ENCODE data around the gene CRIP1. TPM values are rescaled to one million over a fixed set of nuclear protein-coding genes. Genes with fewer than 3 reads are reported as not detected.

Gene CRIP1
- total RNA-seq, 1 donor from 2014 or later, result 29.5 TPM

- no peak overlapping the region for H3K27ac Mint-ChIP-seq (ENCODE audit: unreplicated experiment)
- DNase-seq (ENCODE audit: low read depth), result no peak
- Histone ChIP-seq H2AFZ (ENCODE audit: low read depth, low read length) (no peak overlapping the region), H3K27me3 (ENCODE audit: insufficient read depth, low read length) (no peaks in the 10 kb centered on the region), H3K4me2 (ENCODE audit: low read length) (no peak overlapping the region), H3K9me3 (ENCODE audit: insufficient read depth, low read depth, low read length) (no peaks in the 10 kb centered on the region), H3K4me3 (ENCODE audit: insufficient read depth, low read depth, low read length) (no peak overlapping the region), H3K9ac (ENCODE audit: low read length) (no peak overlapping the region), H3K4me1 (ENCODE audit: insufficient read depth, low read length) (peaks cover 19% of the 10 kb centered on the region), H4K20me1 (ENCODE audit: insufficient read depth, low read length) (peaks cover 46% of the 10 kb centered on the region), H3K27ac (ENCODE audit: low read depth, low read length) (no peak overlapping the region), H3K79me2 (ENCODE audit: insufficient read depth, low read length) (no peaks in the 10 kb centered on the region), H3K36me3 (ENCODE audit: insufficient read depth, low read length) (no peaks in the 10 kb centered on the region)
- H3K27me3 Mint-ChIP-seq (ENCODE audit: low read depth, unreplicated experiment), result no peaks in the 10 kb centered on the region
- H3K4me1 Mint-ChIP-seq (ENCODE audit: low read depth, unreplicated experiment), result peaks cover 4% of the 10 kb centered on the region
- H3K9me3 Mint-ChIP-seq (ENCODE audit: unreplicated experiment), result no peaks in the 10 kb centered on the region
- no peak for TF ChIP-seq EZH2 (IDR thresholded peaks at IDR 0.05; ENCODE audit: insufficient read depth, low read length)
- TF ChIP-seq, protein P1, sequence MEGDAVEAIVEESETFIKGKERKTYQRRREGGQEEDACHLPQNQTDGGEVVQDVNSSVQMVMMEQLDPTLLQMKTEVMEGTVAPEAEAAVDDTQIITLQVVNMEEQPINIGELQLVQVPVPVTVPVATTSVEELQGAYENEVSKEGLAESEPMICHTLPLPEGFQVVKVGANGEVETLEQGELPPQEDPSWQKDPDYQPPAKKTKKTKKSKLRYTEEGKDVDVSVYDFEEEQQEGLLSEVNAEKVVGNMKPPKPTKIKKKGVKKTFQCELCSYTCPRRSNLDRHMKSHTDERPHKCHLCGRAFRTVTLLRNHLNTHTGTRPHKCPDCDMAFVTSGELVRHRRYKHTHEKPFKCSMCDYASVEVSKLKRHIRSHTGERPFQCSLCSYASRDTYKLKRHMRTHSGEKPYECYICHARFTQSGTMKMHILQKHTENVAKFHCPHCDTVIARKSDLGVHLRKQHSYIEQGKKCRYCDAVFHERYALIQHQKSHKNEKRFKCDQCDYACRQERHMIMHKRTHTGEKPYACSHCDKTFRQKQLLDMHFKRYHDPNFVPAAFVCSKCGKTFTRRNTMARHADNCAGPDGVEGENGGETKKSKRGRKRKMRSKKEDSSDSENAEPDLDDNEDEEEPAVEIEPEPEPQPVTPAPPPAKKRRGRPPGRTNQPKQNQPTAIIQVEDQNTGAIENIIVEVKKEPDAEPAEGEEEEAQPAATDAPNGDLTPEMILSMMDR (IDR thresholded peaks at IDR 0.05; ENCODE audit: insufficient read depth, low read depth, low read length), result no peak
- no peak for FAIRE-seq
- H3K36me3 Mint-ChIP-seq (ENCODE audit: low read depth, unreplicated experiment), result no peaks in the 10 kb centered on the region
- no peak overlapping the region for H3K4me3 Mint-ChIP-seq (ENCODE audit: unreplicated experiment)
These were observed 17.0 kb upstream of the CRIP1 start for GRCh38 chr14:105469456-105470349.

DNA sequence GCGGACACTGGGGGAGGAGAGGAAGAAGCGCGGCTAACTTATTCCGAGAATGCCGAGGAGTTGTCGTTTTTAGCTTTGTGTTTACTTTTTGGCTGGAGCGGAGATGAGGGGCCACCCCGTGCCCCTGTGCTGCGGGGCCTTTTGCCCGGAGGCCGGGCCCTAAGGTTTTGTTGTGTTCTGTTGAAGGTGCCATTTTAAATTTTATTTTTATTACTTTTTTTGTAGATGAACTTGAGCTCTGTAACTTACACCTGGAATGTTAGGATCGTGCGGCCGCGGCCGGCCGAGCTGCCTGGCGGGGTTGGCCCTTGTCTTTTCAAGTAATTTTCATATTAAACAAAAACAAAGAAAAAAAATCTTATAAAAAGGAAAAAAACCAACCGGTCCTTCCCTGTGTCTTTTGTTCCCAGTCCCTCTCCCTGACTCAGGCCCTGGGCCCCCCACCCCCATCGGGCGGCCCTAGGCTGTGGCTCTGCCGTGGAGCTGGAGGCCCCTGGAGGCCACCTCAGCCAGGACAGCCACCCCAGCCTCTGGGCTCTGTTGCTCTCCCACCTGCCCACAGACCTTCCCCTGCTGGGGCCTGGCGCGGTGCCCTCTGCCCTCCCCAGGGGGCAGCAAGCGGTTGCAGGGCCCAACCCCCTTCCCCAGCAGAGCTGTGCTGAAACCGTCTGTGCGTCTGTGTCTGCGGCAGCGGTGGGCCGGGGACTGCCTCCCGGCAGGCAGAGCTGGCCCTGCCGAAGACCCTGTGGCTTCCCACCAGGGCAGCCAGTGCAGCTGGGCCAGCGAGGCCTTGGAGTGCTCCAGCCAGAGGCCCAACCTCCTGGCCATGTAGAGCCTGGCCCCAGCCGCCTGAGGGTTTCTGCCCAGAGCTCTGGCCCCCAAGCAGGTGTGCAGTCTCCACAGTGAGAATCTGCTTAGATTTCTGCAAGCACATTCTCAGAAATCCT, 16.1 kb upstream of the CRIP1 start:
- H3K4me1 ChIP-seq (ENCODE audit: insufficient read depth, low read length), result peaks cover 16% of the 10 kb centered on the region
- TF ChIP-seq, protein P1 (IDR thresholded peaks at IDR 0.05; ENCODE audit: insufficient read depth, low read depth, low read length), result no peak
- no peak for TF ChIP-seq EZH2 (IDR thresholded peaks at IDR 0.05; ENCODE audit: insufficient read depth, low read length)
- H2AFZ ChIP-seq (ENCODE audit: low read depth, low read length), result no peak overlapping the region
- no peak overlapping the region for H3K9ac ChIP-seq (ENCODE audit: low read length)
- Mint-ChIP-seq H3K4me1 (ENCODE audit: low read depth, unreplicated experiment) (peaks cover 3% of the 10 kb centered on the region), H3K9me3 (ENCODE audit: unreplicated experiment) (no peaks in the 10 kb centered on the region), H3K4me3 (ENCODE audit: unreplicated experiment) (no peak overlapping the region), H3K36me3 (ENCODE audit: low read depth, unreplicated experiment) (no peaks in the 10 kb centered on the region), H3K27ac (ENCODE audit: unreplicated experiment) (no peak overlapping the region), H3K27me3 (ENCODE audit: low read depth, unreplicated experiment) (no peaks in the 10 kb centered on the region)
- no peak overlapping the region for H3K4me3 ChIP-seq (ENCODE audit: insufficient read depth, low read depth, low read length)
- H3K27me3 ChIP-seq (ENCODE audit: insufficient read depth, low read length), result no peaks in the 10 kb centered on the region
- no peak for FAIRE-seq
- no peaks in the 10 kb centered on the region for H3K36me3 ChIP-seq (ENCODE audit: insufficient read depth, low read length)
- no peak for DNase-seq (ENCODE audit: low read depth)
- H3K79me2 ChIP-seq (ENCODE audit: insufficient read depth, low read length), result peaks cover 6% of the 10 kb centered on the region
- H3K27ac ChIP-seq (ENCODE audit: low read depth, low read length), result no peak overlapping the region
- H3K4me2 ChIP-seq (ENCODE audit: low read length), result no peak overlapping the region
- no peaks in the 10 kb centered on the region for H3K9me3 ChIP-seq (ENCODE audit: insufficient read depth, low read depth, low read length)
- peaks cover 40% of the 10 kb centered on the region for H4K20me1 ChIP-seq (ENCODE audit: insufficient read depth, low read length)
